H1 (cell line): Measurements from ENCODE around the gene FOXP4. TPM values are rescaled to one million over a fixed set of nuclear protein-coding genes. Genes with fewer than 3 reads are reported as not detected.
A peak's percentile ranks its signal among the peaks of the same experiment; 100 is the strongest.

ENCODE experiments used
- CTCF ChIA-PET: fragments of 300-600 bp; sonication (Branson Sonifier 250); formaldehyde crosslinking; loops from one replicate; lab custom pipeline; 2021; ENCODE audit not compliant: partially characterized antibody; lab: Charles Lee
- POLR2A ChIA-PET: fragments of 300-600 bp; sonication (Branson Sonifier 250); formaldehyde crosslinking; loops from one replicate; lab custom pipeline; 2021; ENCODE audit warnings: inconsistent platforms; ENCODE audit not compliant: partially characterized antibody; lab: Charles Lee
- DNase-seq, 2 experiments: peaks; one replicate each; pipeline versions ENCODE4 v3.0.0 to v3.0.0-alpha.2; 2010 to 2022; ENCODE audit warnings: low spot score in 2 of 2, low read depth in 1 of 2, mixed read lengths in 1 of 2
- FAIRE-seq: peaks from 2 replicates; lab custom pipeline; 2011; peaks lifted over from hg19 to GRCh38; lab: Jason Lieb, UNC
- H2AFZ ChIP-seq: 2 replicates; pipeline ENCODE4 v1.8.1; 2012; ENCODE audit warnings: low read length, inconsistent platforms
- H2AK5ac ChIP-seq: 2 replicates; pipeline ENCODE4 v1.6.1; 2013; ENCODE audit warnings: low read depth, low read length
- H2BK120ac ChIP-seq: replicated peaks from 2 replicates; pipeline ENCODE3; 2013; ENCODE audit warnings: low read depth, low read length, inconsistent platforms
- H2BK12ac ChIP-seq: 2 replicates; pipeline ENCODE4 v1.6.1; 2013; ENCODE audit warnings: low read depth, low read length
- H2BK15ac ChIP-seq: 2 replicates; pipeline ENCODE4 v1.6.1; 2013; ENCODE audit warnings: low read length
- H2BK20ac ChIP-seq: 2 replicates; pipeline ENCODE4 v1.6.1; 2013; ENCODE audit warnings: low read length
- H2BK5ac ChIP-seq: 2 replicates; pipeline ENCODE4 v1.6.1; 2013; ENCODE audit warnings: low read depth, low read length
- H3K14ac ChIP-seq: 2 replicates; pipeline ENCODE4 v1.6.1; 2013; ENCODE audit warnings: inconsistent platforms; ENCODE audit not compliant: insufficient read length
- H3K18ac ChIP-seq: 2 replicates; pipeline ENCODE4 v1.6.1; 2013; ENCODE audit warnings: low read length; ENCODE audit errors: extremely low read depth
- H3K23ac ChIP-seq: 2 replicates; pipeline ENCODE4 v1.6.1; 2013; ENCODE audit warnings: inconsistent platforms; ENCODE audit not compliant: insufficient read length
- H3K23me2 ChIP-seq: 2 replicates; pipeline ENCODE4 v1.6.1; 2013; ENCODE audit warnings: low read depth, low read length
- H3K27ac ChIP-seq: 2 replicates; pipeline ENCODE4 v1.6.1; 2011; ENCODE audit warnings: low read depth, low read length, inconsistent platforms
- H3K27me3 ChIP-seq, 4 experiments: replicated peaks in 1 of 4; 1 replicate in 1 of 4; 2 replicates in 3 of 4; pipeline versions ENCODE4 v1.6.1 to v1.8.1; 2011 to 2013; ENCODE audit warnings: low read length in 3 of 4, mild to moderate bottlenecking in 3 of 4, inconsistent platforms in 2 of 4, mixed read lengths in 2 of 4, moderate library complexity in 1 of 4; ENCODE audit not compliant: control insufficient read depth in 3 of 4, insufficient read depth in 3 of 4; ENCODE audit errors: extremely low read depth in 1 of 4
- H3K36me3 ChIP-seq, 4 experiments: 2 replicates each; pipeline versions ENCODE4 v1.6.1 to v1.8.1; 2011 to 2013; ENCODE audit warnings: mild to moderate bottlenecking in 4 of 4, low read length in 3 of 4, moderate library complexity in 2 of 4, control low read depth in 1 of 4, inconsistent platforms in 1 of 4; ENCODE audit not compliant: insufficient read depth in 4 of 4, control insufficient read depth in 2 of 4
- H3K4ac ChIP-seq: replicated peaks from 2 replicates; pipeline ENCODE3; 2013; ENCODE audit warnings: low read length, low read depth, mixed read lengths, inconsistent platforms; ENCODE audit not compliant: insufficient read length
- H3K4me1 ChIP-seq, 4 experiments: replicated peaks in 1 of 4; 1 replicate in 1 of 4; 2 replicates in 3 of 4; pipeline versions ENCODE4 v1.6.1 to v1.8.1; 2011 to 2013; ENCODE audit warnings: low read length in 3 of 4, inconsistent platforms in 2 of 4, mixed read lengths in 1 of 4; ENCODE audit not compliant: insufficient read depth in 4 of 4, control insufficient read depth in 3 of 4
- H3K4me2 ChIP-seq, 2 experiments: 2 replicates each; pipeline versions ENCODE4 v1.6.1 to v1.8.1; 2011 to 2013; ENCODE audit warnings: low read depth in 2 of 2, low read length in 2 of 2, control low read depth in 1 of 2, inconsistent platforms in 1 of 2, mild to moderate bottlenecking in 1 of 2; ENCODE audit not compliant: insufficient read depth in 1 of 2
- H3K4me3 ChIP-seq, 4 experiments: fragments of 200-600, 300-600 bp in 1 of 4; sonication (generic), shearing (Covaris generic), sonication (Bioruptor Twin) in 1 of 4; 2 replicates each; pipeline versions ENCODE4 v1.5.1 to v1.8.1; 2011 to 2016; ENCODE audit warnings: low read length in 4 of 4, low read depth in 3 of 4, control low read depth in 2 of 4, inconsistent platforms in 2 of 4, mild to moderate bottlenecking in 2 of 4, mixed read lengths in 1 of 4, moderate library complexity in 1 of 4; ENCODE audit not compliant: insufficient read depth in 2 of 4; ENCODE audit errors: extremely low read depth in 1 of 4
- H3K56ac ChIP-seq: replicated peaks from 2 replicates; pipeline ENCODE3; 2013; ENCODE audit warnings: low read depth, mild to moderate bottlenecking, mixed read lengths, low read length, inconsistent platforms; ENCODE audit not compliant: insufficient read length
- H3K79me1 ChIP-seq: 2 replicates; pipeline ENCODE4 v1.6.1; 2013; ENCODE audit warnings: low read depth, low read length, control low read depth
- H3K79me2 ChIP-seq, 2 experiments: 2 replicates each; pipeline versions ENCODE4 v1.6.1 to v1.8.1; 2012 to 2013; ENCODE audit warnings: low read length in 2 of 2, mild to moderate bottlenecking in 2 of 2, inconsistent platforms in 1 of 2; ENCODE audit not compliant: insufficient read depth in 2 of 2, control insufficient read depth in 1 of 2
- H3K9ac ChIP-seq, 4 experiments: replicated peaks in 1 of 4; 1 replicate in 1 of 4; 2 replicates in 3 of 4; pipeline versions ENCODE4 v1.6.1 to v1.8.1; 2011 to 2013; ENCODE audit warnings: low read depth in 3 of 4, low read length in 3 of 4, control low read depth in 2 of 4, mild to moderate bottlenecking in 2 of 4, moderate library complexity in 2 of 4, inconsistent platforms in 1 of 4; ENCODE audit errors: extremely low read depth in 1 of 4
- H3K9me3 ChIP-seq, 2 experiments: 2 replicates each; pipeline versions ENCODE4 v1.6.1 to v1.8.1; 2012 to 2013; ENCODE audit warnings: mild to moderate bottlenecking in 2 of 2, moderate library complexity in 2 of 2, control low read depth in 1 of 2, inconsistent platforms in 1 of 2, low read depth in 1 of 2, low read length in 1 of 2, mixed read lengths in 1 of 2; ENCODE audit not compliant: insufficient read depth in 2 of 2
- H4K20me1 ChIP-seq, 2 experiments: replicated peaks in 1 of 2; 2 replicates each; pipeline versions ENCODE3 to v1.8.1; 2011 to 2013; ENCODE audit warnings: inconsistent platforms in 2 of 2, low read length in 2 of 2, mild to moderate bottlenecking in 1 of 2; ENCODE audit not compliant: insufficient read depth in 2 of 2, control insufficient read depth in 1 of 2
- H4K5ac ChIP-seq: 2 replicates; pipeline ENCODE4 v1.6.1; 2013; ENCODE audit warnings: low read length, low read depth, mixed read lengths, inconsistent platforms; ENCODE audit not compliant: insufficient read length
- H4K8ac ChIP-seq: 2 replicates; pipeline ENCODE4 v1.8.0; 2013; ENCODE audit warnings: mild to moderate bottlenecking, moderate library complexity, low read length, inconsistent platforms; ENCODE audit not compliant: insufficient read depth; ENCODE audit errors: extremely low read depth
- H4K91ac ChIP-seq: replicated peaks from 2 replicates; pipeline ENCODE3; 2013; ENCODE audit warnings: low read length, mixed read lengths, inconsistent platforms; ENCODE audit not compliant: insufficient read length
- BACH1 ChIP-seq: IDR thresholded peaks from 2 replicates; pipeline ENCODE4 v1.6.1; 2012; ENCODE audit warnings: low read length, improper control_type of control experiment
- WGBS, 2 experiments: shearing (Covaris generic) in 1 of 2; methylation state at CpG; one replicate each; pipeline versions ENCODE4 v1.1.6 to v1.1.7; 2013 to 2015; ENCODE audit warnings: low lambda C conversion rate in 2 of 2, mixed read lengths in 2 of 2, inconsistent platforms in 1 of 2, low coverage in 1 of 2, missing lambda C conversion rate in 1 of 2; ENCODE audit not compliant: insufficient replicate concordance in 2 of 2, insufficient coverage in 1 of 2, insufficient read length in 1 of 2; ENCODE audit errors: extremely low coverage in 1 of 2, missing lambda C conversion rate in 1 of 2; 5-methylcytosine and 5-hydroxymethylcytosine counted together
- polyA plus RNA-seq, 7 experiments: library from polyadenylated mRNA; depleted of rRNA in 3 of 7; stranded (reverse) in 5 of 7; unstranded in 2 of 7; fragments of >200 nt in 5 of 7; fragments of 200-250 nt in 2 of 7; gene quantifications; 1 replicate in 5 of 7; 2 replicates in 1 of 7; 4 replicates in 1 of 7; pipeline versions ENCODE4 v1.2.1 to v1.2.3, GENCODE V29; 2011 to 2013; ENCODE audit warnings: missing spikeins in 2 of 7, mixed read lengths in 2 of 7
- total RNA-seq: library from RNA; stranded (reverse); fragmentation: NEBNext Ultra II Directional; extraction: Animal tissue kit (Norgen Biotek cat#: 25700); gene quantifications from 2 replicates; pipeline ENCODE4 v1.2.1, GENCODE V29; 2021

Gene FOXP4
- total and polyA plus RNA-seq, 2 of the 8 experiments (the other 6 are each of a cell fraction or from before 2014, with no cell fraction given) = 4.8 to 13.3 TPM

GRCh38 chr6:41564448-41565142 is 18.4 kb downstream of the FOXP4 start:
- Histone ChIP-seq H3K9ac (no peak overlapping the region), H3K56ac (no peak overlapping the region), H2AK5ac (peak overlapping the region; percentile 61; the same call in 1 of the 2 replicates), H3K4me3 (no peak overlapping the region), H3K14ac (no peak overlapping the region), H3K4ac (no peak overlapping the region), H4K8ac (no peak overlapping the region; the same call in 1 of the 2 replicates), H3K18ac (no peak overlapping the region), H3K27me3 (no peaks in the 10 kb centered on the region), H2BK120ac (no peak overlapping the region), H4K91ac (no peak overlapping the region), H3K23ac (no peak overlapping the region), H3K79me1 (0 out of 2 replicates have a peak, but pooled peaks cover 3% of the 10 kb centered on the region), H3K4me1 (peaks cover 21 to 43% (median 35%) of the 10 kb centered on the region in 4 experiments), H3K36me3 (peaks cover 0 to 5% (median 0%) of the 10 kb centered on the region in 4 experiments; a peak in 2 of 8 replicates), H3K4me2 (no peak overlapping the region), H3K27ac (no peak overlapping the region), H2AFZ (no peak overlapping the region), H3K79me2 (peaks cover 0 to 12% of the 10 kb centered on the region in 2 experiments; a peak in 2 of 4 replicates), H2BK20ac (0 out of 2 replicates have a peak overlapping the region, but pooled peaks have one; percentile 32), H2BK5ac (no peak overlapping the region), H4K20me1 (no peaks in the 10 kb centered on the region), H3K23me2 (peaks cover 7% of the 10 kb centered on the region; the same call in 1 of the 2 replicates), H4K5ac (no peak overlapping the region), H2BK12ac (no peak overlapping the region), H2BK15ac (no peak overlapping the region), H3K9me3 (no peaks in the 10 kb centered on the region)
- POLR2A ChIA-PET = no interaction called here
- TF ChIP-seq BACH1 = no peak
- CTCF ChIA-PET = interaction anchor here (0.6 to 1.6 kb wide), 4 partner anchors 22 to 147 kb away, joined by 4 to 5 read pairs (median 4); no protein-coding TSS in a partner anchor
- no peak for DNase-seq
- no peak for FAIRE-seq
- 95% methylated on average over 5 of the region's 5 CpGs; no CpG with 5 or more reads in 1 of the 2 experiments for WGBS, 2 experiments
